Ishikawa (cell line): Measurements from ENCODE around the gene STAP2.

ENCODE experiments used
- CEBPB ChIP-seq: IDR thresholded peaks from 2 replicates; pipeline ENCODE4 v1.6.1; 2012
- CREB1 ChIP-seq: IDR thresholded peaks from 2 replicates; pipeline ENCODE4 v1.6.1; 2012; ENCODE audit warnings: low read depth
- EP300 ChIP-seq: IDR thresholded peaks from 2 replicates; pipeline ENCODE4 v1.6.1; 2012; ENCODE audit warnings: borderline replicate concordance
- NFIC ChIP-seq: IDR thresholded peaks from 2 replicates; pipeline ENCODE4 v1.6.1; 2012
- TAF1 ChIP-seq: IDR thresholded peaks from 2 replicates; pipeline ENCODE4 v1.6.1; 2012; ENCODE audit warnings: low read depth, mild to moderate bottlenecking
- YY1 ChIP-seq: IDR thresholded peaks from 2 replicates; pipeline ENCODE4 v1.6.1; 2012; ENCODE audit warnings: low read depth
- TF ChIP-seq, protein P1 (sequence below): IDR thresholded peaks from 2 replicates; pipeline ENCODE4 v1.6.1; 2012; ENCODE audit warnings: low read depth, mild to moderate bottlenecking

DNA sequence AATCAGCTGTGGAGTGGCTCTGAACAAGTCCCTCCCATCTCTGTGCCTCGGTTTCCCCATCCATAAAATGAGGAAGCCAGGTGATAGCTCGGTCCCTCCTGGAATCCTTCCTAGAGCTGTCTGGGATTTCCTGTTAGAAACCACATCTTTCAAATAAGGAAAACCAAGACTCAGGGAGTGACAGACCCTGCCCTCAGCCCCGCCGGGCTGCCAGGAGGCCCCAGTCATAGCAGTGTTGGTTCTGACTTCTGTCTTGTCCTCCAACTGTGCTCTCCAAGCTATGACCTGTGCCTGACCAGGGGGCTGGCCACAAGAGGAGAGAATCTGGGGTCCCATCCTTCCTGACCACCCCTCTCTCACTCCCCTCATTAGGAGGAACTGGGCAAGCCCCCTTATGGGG, 60.6 kb downstream of the STAP2 start:
- TF ChIP-seq CEBPB = no peak
- TF ChIP-seq CREB1 = no peak
- no peak for TF ChIP-seq EP300
- no peak for TF ChIP-seq NFIC
- no peak for TF ChIP-seq YY1
- TF ChIP-seq, protein P1, sequence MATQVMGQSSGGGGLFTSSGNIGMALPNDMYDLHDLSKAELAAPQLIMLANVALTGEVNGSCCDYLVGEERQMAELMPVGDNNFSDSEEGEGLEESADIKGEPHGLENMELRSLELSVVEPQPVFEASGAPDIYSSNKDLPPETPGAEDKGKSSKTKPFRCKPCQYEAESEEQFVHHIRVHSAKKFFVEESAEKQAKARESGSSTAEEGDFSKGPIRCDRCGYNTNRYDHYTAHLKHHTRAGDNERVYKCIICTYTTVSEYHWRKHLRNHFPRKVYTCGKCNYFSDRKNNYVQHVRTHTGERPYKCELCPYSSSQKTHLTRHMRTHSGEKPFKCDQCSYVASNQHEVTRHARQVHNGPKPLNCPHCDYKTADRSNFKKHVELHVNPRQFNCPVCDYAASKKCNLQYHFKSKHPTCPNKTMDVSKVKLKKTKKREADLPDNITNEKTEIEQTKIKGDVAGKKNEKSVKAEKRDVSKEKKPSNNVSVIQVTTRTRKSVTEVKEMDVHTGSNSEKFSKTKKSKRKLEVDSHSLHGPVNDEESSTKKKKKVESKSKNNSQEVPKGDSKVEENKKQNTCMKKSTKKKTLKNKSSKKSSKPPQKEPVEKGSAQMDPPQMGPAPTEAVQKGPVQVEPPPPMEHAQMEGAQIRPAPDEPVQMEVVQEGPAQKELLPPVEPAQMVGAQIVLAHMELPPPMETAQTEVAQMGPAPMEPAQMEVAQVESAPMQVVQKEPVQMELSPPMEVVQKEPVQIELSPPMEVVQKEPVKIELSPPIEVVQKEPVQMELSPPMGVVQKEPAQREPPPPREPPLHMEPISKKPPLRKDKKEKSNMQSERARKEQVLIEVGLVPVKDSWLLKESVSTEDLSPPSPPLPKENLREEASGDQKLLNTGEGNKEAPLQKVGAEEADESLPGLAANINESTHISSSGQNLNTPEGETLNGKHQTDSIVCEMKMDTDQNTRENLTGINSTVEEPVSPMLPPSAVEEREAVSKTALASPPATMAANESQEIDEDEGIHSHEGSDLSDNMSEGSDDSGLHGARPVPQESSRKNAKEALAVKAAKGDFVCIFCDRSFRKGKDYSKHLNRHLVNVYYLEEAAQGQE = no peak
- TF ChIP-seq TAF1 = no peak
